ENCODE data around the gene ENTPD5.
"Not testable (repeated sequence)": the region's sequence is repeated elsewhere in the genome, so short reads cannot be mapped to it uniquely, and the experiment has no call there.

Gene ENTPD5, protein sequence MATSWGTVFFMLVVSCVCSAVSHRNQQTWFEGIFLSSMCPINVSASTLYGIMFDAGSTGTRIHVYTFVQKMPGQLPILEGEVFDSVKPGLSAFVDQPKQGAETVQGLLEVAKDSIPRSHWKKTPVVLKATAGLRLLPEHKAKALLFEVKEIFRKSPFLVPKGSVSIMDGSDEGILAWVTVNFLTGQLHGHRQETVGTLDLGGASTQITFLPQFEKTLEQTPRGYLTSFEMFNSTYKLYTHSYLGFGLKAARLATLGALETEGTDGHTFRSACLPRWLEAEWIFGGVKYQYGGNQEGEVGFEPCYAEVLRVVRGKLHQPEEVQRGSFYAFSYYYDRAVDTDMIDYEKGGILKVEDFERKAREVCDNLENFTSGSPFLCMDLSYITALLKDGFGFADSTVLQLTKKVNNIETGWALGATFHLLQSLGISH

DNA sequence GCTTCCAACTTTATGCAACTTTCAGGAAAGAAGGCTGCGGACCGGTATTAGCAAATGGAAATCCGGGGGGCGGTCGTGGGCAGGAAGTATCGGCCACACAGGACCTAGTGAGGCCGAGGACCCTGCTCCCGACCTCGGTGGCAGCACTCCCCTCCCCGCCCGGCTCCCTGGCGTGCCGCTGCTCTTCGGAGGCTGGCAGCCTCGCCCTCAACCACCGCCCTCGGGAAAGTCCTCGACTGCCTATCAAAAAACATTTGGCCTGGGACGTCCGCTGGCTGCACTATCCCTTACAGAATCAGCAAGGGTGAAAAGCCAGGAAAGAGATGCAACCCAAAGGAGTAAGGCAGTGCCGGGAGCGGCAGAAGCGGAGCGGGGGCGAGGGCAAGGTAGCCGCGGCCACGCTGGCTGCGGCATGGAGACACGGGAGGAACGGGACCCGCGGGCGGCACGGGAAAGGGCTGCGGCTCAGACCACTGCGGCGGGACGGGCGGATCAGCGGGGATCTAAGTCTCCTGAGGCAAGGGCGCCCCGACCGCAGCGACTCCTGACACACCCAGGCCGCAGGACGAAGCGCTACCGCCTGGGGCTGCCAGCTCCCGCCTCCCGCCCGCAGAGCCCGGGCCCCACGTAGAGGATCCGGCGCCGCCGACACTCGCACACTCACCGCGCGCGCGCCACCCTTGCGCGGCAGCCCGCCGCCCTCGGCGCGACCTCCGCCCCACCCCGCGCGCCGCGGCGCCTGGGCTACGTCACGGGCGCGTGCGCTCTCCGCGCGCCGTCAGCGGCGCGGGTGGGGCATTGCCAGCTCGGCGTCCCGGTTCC, at the start of gene ENTPD5, which contains the start of gene BBOF1:
ENTPD5 (minus strand) TSS at position 703 of the 822 bp plus-strand sequence. CDS start 31,186 bp downstream, outside the sequence.
BBOF1 (plus strand) TSS at position 764 of the 822 bp plus-strand sequence. CDS start 130 bp downstream, outside the sequence.
- peak; percentile 84 for DNase-seq

DNA sequence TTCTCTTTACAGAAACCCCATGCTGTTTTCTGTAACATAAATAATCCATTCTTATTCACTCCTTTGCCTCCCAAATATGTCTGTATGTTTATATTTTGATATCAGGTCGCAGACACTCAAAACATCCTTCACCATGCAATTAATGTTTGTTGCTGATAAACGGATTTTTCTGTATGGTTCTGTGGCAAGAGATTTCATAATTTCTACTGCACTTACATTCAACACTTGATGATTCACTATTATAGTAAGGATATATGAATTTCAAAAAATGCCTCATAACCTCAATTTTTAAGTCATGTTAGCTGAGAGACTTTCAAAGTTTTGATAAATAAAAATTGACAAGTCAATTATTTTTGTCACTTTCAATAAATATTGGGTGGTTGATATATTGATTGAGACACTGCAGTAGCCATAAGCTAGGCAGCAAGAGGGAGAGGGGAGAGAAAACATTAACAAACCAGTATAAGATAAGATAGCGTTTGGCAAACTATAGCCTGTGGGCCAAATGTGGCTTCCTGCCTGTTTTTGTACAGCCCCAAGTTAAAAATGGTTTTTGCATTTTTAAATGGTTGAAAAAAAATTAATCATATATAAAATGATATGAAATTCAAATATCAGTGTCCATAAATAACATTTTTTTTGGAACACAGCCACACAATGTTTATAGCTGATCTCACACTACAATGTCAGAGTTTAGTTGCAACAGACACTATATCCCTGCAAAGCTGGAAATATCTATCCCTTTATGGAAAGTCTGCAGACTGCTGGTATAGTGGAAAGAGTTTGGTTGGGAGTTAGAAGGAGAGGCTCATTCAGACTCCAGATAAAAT, 46.9 kb upstream of the ENTPD5 start:
- DNase-seq: no peak

DNA sequence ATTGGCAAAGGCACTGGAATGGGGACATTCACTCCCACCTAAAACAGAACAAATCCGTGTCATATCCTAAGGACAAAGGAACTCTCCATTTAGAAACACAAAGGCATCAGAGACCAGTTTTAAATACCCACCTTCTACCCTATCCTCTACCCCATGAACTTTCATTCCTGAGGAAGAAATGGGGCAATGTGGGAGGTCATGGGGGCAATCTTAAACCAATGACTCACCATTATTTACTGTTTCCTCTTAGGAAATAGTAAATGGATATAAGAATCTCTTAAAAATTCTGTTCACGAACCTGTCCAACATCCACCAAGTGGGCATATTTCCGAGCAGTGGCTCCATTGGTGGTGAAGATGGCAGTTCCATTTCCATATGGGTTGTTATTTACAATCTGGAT, 45.8 kb upstream of the ENTPD5 start:
- no peak for DNase-seq

DNA sequence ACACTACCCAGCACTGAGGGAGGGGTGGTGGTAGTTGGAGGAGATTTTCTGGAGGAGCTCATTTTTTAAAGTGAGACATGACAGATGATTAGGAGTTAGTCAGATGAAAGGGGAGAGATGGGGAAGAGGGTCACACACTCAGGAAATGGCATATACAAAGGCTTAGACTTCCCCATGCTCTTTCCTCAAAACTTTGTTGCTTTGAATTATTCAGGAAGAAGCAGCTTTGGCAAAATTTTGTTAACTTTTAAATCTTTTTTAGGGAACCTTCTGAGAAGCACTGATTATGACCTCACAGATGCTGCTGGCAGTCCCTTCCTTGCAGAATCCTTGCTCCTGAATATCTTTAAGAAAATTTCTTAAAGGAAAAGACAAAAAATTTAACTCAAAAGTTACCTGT, 45.3 kb upstream of the ENTPD5 start:
- no peak for DNase-seq

DNA sequence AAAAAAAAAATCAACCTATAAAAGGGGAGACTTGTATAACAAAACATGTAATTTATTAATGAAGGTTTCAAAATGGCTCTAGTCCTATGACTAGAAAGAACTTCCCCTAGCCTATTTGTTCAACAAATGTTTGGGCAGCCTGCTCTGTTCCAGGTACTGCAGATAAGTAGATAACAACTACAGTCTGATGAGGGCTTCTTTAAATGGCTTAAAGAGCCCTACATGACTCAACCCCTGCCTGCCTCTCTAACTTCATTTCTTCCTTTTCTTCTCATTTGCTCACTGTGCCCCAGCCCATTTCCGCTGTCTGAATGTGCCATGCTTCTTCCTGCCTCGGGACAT, 43.7 kb upstream of the ENTPD5 start:
- DNase-seq: no peak

DNA sequence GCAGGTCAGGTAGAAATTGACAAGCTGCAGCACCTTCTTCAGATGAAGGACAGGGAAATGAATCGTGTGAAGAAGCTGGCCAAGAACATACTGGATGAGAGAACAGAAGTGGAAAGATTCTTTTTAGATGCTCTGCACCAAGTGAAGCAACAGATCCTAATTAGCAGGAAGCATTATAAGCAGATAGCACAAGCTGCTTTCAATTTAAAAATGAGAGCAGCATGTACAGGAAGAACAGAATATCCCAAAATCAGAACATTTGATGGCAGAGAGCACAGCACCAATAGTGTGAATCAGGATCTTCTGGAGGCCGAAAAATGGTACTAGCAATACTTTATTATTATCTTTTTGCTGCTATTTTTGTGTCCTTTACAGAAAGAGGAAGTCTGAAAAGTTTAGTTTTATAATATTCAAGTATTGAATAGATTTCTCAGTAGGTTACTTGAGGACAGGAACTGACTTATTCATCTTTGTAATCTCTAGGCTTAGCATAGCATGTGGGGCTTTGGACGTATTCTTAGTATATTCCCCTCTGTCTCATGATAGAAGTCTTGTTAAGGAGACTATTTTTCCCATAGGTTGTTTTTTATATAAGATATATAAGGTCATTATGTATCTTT, 30.9 kb upstream of the ENTPD5 start:
- DNase-seq: no peak

DNA sequence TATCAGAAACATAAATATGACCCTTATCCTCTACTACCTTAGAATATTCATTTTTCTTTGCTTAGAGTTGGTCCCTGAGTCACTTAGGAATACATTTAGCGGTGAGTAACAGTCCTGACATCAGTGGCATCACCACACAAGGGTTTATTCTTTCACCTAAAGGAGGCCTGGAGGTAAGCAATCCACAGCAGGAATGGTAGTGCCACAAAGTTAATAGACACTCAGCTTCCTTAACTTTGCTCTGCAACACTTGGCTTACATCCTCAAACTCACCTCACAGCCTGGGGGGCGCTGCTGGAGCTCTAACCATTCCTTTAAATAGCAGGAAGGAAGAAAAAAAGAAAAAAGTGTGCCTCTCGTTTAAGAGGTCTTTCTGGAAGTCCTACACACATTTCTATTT, 29.2 kb upstream of the ENTPD5 start:
- DNase-seq: no peak

DNA sequence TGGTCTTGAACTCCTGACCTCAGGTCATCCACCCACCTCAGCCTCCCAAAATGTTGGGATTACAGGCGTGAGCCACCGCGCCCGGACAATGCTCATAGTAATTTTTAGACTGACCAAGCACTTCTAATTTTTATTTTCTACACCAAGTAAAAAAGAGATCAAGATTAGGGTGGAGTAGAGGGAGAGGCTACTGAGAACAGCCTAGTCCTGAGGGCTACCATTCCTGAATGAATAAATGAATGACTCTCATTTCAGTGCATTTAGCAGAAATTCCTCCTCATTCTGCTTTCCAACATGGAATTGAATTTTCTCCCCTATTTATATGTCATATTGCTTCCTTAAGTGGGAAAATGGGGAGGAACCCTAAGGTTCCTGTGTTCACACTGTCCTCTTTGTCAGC, 26.4 kb upstream of the ENTPD5 start:
- DNase-seq: no peak

DNA sequence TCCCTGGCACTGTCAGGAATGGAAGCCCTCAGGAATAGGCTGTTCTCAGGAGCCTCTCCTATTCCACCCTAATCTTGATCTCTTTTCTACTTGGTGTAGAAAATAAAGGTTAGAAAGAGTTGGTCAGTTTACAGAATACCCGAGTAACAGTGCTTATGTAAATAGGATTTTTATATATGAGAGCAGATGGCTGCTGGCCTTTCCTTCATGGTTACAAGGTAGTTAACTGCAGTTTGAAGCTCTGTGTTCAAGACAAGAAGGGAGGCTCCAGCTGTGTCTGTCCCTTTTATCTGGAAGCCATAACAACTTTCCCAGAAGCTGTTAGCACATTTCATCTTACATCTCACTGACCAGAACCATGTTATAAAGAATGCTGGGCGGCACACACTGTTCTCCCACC, 23.2 kb upstream of the ENTPD5 start:
- no peak for DNase-seq

DNA sequence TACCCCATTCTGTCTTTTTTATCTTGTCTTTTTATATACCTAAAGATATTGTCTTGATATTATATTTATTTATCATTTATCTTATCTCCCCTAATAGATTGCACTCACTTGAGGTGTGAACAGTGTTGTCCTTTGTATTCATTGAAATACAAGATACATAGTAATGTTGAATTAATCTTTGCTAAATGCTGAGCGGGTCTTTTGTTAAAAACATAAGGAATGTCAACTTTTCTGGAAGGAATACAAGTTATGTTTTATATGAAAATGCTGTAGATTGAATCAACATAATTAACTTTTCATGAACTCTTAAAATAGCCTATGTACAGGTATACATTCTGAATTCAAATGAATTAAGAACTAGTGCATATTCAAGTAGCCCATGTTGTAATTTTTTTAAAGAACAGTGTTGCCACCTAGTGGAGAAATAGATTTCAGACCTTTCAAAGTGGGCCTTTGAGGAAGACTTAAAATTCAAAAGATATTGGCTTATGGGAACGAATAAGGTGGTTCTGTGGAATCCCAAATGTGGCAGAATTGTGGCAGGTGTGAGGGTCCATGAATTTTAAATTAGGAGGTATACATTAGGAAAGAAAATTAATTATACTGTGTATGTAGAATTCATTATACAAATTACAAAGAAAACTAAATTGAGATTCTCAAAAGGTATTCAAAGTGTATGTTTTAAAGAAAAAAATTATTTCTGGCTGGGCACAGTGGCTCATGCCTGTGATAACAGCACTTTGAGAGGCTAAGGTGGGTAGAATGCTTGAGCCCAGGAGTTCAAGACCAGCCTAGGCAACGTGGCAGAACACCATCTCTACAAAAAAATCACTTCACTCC, 19.2 kb upstream of the ENTPD5 start:
- DNase-seq: no peak

DNA sequence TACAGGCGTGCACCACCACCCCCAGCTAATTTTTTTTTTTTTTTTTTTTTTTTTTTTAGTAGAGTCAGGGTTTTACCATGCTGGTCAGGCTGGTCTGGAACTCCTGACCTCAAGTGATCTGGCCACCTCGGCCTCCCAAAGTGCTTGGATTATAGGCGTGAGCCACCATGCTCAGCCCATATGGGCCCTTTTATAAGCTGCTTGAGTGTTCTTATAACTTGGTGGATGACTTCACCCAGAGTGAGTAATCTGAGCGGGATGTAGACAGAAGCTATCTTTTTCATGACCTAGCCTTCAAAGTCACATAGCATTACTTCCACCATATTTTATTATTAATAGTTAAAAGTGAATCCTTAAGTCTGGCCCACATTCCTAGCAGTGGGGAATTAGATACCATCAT, 16.5 kb upstream of the ENTPD5 start:
- no peak for DNase-seq

DNA sequence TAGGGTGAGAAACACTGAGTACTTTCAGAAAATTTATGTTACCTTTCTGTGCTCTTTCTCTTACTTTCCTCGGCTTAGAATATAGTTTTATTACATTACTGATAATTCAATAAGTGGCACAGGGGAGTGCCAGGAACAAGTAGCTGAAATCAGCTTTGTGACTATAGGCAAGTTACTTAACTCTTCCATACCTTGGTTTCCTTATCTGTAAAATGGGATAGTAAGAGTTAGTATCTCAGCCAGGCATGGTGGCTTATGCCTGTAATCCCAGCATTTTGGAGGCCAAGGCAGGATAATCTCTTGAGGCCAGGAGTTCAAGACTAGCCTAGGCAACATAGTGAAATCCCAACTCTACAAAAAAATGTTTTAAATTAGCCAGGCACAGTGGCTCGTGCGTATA, 15.5 kb upstream of the ENTPD5 start:
- DNase-seq: no peak

DNA sequence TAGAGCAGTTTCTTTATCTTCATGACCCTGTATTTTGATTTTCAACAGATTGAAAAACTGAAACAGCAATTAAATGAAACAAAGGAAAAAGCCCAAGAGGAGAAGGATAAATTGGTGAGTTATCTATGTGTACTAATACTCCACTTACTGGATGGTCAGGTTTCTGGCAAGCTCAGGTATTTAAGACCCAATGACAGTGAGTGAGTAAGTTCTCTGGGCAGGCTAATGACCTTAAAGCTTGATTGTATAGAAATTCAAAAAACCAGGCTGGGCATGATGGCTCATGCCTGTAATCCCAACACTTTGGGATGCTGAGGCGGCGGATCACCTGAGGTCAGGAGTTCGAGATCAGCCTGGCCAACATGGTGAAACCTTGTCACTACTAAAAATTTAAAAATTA, 10.0 kb upstream of the ENTPD5 start:
- no peak for DNase-seq

DNA sequence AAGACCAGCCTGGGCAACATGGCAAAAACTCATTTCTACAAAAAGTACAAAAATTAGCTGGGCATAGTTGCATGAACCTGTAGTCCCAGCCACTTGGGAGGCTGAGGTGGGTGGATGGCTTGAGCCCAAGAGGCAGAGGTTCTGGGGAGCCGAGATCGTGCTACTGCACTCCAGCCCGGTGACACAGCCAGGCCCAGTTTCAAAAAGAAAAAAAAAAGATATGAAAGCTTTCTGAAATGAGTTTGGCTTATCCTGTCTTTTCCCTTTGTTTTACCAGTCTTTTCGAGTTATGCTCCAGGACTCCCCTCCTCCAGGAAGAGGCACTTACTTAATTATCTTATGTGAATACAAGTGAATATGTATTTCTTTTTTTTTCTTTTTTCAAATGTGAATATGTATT, 3.3 kb upstream of the ENTPD5 start:
- no peak for DNase-seq

DNA sequence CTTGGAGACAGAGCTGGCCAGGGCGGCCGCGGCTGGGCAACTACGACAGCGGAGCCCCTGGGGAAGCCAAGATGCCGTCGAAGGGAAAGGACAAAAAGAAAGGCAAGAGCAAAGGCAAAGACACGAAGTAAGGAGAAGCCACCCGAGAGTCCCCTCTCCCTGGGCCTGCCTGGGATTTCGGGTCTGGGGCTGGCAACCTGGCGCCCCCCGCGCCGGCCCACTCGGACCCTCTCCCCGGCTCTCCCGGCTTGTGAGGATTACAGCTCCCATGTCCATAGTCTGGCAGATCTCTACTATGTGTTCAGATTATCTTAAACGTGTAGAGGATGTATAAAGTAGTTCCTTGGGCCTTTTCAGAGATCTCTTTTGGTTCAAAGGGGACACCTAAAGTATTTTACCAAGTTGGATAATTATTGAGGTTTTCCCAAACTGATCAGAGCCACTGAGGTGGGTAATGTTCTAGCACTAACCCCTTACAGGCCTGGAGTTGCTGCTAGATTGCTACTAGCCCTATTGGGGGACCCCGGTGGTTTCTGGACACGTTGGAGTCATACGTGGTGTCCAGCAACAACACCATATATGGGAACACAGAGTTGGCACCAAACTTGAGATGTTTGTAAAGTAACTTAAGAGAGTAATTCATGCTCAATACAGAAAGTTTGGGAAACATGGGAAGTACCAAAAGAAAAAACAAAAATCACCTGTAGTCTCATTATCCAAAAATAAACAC, 485 bp upstream of the ENTPD5 start:
- no peak for DNase-seq

DNA sequence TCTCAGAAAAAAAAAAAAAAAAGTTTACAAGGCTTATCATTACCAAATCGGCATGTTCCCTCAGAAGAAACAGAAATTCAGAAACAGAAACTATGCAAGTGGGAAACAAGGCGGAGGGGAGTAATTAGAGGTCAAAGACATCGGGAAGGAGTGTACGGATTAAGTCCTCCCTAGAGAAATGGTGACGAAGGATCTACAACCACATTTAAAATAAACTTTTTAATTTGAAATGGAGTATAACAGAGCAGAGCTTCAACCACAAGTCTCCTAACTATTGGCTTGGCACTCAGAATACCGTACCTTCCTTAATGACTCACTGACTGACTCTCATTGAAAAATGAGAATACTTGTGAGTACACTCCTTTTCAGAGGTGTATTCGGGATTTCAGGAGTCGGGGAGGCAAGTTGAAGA, 908 bp downstream of the ENTPD5 start:
- DNase-seq: no peak

DNA sequence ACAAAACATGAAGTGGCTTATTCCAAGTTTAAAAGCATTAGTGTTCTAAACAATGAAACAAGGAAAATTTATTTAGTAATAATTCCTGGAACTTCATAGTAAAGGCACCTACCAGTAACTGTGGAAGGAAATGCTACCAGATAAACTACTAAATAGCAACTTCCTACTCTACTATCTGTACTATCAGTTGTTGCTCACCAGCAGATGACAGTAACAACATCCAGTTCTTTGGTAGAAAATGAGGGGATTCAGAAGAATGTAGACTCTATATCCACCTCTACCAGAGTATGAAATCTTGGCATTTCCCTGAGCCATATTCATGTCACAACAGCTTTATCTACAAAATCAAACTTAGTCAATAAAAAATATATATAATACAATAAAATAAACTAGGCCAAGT, 3.1 kb downstream of the ENTPD5 start:
- no peak for DNase-seq

DNA sequence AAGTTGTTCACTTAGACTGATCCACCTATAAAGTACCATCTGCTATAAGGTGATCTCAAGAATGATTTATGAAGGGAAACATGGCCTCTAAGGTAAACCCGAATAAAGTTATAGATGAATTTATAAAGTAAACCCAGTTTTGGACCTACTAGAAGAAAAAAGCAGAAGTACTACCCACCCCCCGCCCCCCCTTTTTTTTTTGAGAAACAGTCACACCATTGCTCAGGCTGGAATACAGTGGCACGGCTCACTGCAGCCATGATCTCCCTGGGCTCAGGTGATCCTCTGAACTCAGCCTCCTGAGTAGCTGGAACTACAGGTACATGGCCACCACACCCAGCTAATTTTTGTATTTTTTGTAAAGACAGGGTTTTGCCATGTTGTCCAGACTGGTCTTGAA, 3.9 kb downstream of the ENTPD5 start:
- DNase-seq: no peak

DNA sequence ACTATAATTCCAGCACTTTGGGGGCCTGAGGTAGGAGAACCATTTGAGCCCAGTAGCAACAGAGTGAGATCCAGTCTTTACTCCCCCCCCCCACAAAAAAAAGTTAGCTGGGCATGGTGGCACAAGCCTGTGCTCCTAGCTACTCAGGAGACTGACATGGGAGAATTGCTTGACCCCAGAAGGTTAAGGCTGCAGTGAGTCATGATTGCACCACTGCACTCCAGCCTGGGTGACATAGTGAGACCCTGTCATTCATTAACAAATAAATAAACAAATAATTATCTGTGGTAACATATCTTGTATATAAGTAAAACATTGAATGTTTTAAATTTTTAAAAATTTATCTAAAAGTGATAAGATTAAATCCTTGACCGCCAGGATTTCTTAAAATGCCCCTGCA, 4.8 kb downstream of the ENTPD5 start:
- DNase-seq: no peak

DNA sequence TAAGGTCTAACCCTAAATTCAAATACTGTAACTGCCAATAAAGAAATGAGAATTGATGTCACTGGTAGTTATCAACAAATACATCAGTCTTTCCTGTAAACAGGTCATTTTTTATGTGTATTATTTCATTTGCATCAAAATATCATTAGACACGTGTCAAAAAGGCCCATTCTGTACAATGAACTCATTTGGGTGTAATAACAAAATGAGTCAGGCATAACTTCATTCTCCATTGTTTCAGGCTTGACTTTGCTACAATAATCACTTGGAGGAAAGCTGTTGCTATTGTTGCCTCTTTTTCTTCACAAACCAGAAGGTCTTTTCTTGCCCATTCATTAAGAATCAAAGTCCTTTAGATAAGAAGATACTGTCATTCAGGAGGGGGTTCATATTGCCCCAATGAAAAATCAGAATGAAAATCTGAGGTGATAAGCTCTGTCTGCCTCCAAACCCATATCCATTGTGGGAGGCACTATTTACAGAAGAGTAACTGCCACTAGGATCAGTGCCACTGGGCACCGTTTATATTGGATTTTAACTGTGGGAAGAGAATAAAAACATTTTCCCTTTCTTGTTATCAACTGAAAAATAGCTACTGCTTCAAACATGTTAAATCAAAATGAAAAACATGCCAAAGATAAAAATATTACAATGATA, 10.1 kb downstream of the ENTPD5 start:
- DNase-seq: no peak

DNA sequence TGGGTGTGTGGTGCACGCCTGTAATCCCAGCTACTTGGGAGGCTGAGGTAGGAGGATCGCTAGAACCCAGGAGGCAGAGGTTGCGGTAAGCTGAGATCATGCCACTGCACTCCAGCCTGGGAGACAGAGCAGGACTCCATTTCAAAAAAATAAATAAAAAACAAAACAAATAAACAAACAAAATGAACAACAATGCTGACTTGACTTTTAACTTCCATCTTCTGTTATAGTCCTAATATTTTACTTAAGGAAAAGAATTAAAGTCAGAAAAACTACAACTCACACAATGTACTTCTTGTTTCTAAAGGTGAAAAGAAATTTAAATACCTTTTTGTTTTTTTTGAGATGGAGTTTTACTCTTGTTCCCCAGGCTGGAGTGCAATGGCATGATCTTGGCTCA, 13.4 kb downstream of the ENTPD5 start:
- not testable (repeated sequence) for DNase-seq
